ENCODE measurements around the gene TIMM50. TPM values are rescaled to one million over a fixed set of nuclear protein-coding genes. Genes with fewer than 3 reads are reported as not detected.
A peak's percentile ranks its signal among the peaks of the same experiment; 100 is the strongest.

TIMM50 gene
- total RNA-seq, 1 donor from 2014 or later: 109 TPM

DNA sequence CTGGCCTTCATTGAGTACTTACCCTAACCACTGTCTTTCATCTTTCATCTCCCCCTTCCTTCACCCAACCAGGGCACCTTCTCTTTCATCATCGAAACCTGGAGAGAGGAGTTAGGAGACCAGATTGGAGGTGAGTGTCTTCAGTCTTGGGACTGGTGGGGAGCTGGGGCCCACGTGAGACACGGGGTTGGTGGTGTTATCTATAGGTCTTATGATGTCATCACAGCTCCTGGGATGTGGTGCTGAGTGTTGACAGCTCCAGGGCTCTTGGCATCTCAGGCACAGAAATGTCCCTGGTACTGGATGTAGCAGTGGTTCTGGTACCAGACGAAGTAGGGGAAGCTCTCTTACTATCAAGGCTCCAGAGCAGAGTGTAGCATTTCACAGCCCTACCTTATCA is 19.9 kb downstream of the TIMM50 start:
- no peak for DNase-seq (ENCODE audit: low spot score)

DNA sequence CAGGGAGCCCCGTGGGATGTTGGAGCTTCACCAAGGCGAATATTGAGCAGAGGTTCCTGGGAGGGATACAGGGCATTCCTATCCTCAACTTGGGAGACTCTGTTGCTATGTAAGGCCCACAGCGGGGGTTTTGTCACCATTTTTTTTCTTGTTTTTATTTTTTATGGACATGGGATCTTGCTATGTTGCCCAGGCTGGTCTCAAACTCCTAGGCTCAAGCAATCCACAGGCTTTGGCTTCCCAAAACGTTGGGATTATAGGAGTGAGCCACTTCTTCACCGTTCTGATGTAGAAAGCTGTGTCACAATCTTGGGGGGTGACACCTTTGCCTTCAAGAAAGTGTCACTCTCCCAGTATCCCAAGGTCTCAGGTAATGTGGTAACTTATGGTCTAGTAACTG is 20.7 kb downstream of the TIMM50 start:
- DNase-seq (ENCODE audit: low spot score): no peak

DNA sequence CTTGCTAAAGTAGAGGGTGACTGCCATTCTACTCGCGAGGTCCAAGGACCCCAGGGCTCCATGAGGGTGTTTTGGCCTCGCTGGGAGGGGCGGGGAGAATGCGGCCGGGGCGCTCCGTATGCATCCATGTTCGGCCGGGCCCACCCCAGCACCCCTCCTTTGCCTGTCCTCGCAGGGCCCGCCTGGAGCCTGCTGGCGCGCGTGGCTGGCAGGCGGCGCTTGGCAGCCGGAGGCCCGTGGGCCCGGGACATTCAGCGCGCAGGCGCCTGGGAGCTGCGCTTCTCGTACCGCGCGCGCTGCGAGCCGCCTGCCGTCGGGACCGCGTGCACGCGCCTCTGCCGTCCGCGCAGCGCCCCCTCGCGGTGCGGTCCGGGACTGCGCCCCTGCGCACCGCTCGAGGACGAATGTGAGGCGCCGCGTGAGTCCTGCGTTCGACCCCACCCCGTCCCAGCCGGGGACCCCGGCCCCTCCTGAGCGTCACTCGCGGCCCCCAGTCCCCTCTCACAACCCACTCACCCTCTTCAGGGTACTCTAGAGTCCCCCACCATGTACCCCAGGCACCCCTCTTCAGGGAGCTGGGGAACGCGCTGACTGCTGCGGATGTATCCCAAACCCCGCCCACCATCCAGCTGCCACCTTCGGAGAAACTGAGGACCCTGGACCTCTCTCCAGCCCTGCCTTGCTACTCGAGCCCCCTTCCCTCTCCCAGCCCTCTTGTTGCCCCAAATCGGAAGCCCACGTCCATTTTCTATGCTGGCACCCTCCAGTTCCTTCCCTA is 22.2 kb downstream of the TIMM50 start:
- peak; percentile 38 for DNase-seq (ENCODE audit: low spot score)

GRCh38 chr19:39506598-39506943 is 25.9 kb downstream of the TIMM50 start:
- DNase-seq (ENCODE audit: low spot score): no peak

GRCh38 chr19:39506944-39507714 is 26.5 kb downstream of the TIMM50 start:
- peak; percentile 54 for DNase-seq (ENCODE audit: low spot score)

DNA sequence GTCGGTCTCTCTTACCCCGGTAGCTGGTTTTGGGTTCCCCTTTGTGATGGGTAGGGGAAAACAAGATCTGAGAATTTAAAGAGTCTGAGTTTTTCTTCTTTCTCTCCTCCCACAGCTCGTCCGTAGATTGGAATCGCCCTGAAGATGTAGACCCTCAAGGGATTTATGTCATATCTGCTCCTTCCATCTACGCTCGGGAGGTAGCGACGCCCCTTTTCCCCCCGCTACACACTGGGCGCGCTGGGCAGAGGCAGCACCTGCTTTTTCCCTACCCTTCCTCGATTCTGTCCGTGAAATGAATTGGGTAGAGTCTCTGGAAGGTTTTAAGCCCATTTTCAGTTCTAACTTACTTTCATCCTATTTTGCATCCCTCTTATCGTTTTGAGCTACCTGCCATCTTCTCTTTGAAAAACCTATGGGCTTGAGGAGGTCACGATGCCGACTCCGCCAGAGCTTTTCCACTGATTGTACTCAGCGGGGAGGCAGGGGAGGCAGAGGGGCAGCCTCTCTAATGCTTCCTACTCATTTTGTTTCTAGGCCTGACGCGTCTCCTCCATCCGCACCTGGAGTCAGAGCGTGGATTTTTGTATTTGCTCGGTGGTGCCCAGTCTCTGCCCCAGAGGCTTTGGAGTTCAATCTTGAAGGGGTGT is 27.2 kb downstream of the TIMM50 start:
- no peak for DNase-seq (ENCODE audit: low spot score)

- no peak for DNase-seq (ENCODE audit: low spot score)
Observed at GRCh38 chr19:39508629-39509028, 28.0 kb downstream of the TIMM50 start.

DNA sequence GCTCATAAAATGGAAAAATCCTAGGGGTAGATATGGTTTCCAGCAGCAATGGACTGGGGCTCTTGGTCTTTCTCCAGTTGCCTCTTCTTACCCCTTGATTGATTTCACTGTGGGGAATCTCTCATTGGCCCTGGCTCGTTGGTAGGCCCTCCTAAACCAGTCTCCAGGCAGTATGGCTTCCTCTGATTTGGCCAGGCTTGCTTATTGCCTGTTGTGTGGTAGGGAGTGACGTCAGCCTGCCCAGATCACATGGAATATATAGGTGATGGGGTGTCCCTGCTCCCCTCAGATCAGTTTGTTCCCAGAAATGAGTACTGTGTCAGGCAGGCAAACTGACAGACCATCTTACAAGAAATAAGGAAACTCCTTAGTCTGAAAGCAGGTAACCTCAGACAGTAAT is 28.6 kb downstream of the TIMM50 start:
- no peak for DNase-seq (ENCODE audit: low spot score)

DNA sequence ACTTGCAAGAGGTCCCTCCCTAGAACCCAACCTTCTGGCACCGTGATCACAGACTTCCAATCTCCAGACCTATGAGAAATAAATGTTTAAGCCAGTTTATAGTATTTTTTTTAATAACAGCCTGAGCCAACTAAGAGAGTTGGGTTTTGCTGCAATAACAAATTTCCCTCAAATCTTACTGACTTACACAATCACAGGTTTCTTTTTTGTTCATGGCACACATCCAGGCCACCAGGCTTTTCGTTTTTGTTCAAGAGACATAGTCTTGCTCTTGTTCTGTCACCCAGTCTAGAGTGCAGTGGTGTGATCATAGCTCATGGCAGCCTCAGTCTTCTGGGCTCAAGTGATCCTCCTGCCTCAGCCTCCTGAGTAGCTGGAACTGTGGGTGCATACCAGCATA is 32.4 kb downstream of the TIMM50 start:
- DNase-seq (ENCODE audit: low spot score): no peak

DNA sequence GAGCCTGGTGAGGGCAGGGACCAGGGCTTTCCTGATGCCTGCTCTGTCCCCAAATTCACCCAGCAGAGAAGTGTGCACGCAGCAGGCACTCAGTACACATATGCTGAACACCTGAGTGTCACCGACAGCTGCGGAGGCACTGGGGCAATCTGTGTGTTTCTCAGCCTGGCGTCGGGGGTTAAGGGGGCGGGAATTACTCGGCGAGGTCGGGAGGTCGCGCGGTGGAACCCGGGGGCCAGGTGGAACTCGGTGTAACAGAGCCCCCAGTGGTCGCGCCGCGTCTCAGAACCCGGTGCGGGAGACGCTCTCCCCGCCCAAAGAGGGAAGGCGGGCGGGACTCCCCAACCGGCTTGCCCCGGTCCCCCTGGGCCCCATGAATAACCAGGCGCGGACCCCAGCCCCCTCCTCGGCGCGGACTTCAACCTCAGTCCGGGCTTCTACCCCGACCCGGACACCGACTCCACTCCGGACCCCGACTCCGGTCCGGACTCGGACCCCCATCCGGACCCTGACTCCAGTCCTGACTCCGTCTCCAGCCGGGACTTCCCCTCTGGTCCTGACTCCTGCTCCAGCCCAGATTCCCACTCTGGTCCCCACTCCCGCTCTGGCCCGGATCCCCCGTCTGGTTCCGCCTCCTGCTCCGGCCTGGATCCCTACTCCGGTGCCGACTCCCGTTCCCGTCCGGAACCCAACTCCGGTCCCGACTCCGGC is 34.4 kb downstream of the TIMM50 start, which contains the start of gene SELENOV:
Gene SELENOV, plus strand, starts transcription at position 300 of the 711 bp plus-strand sequence. Its CDS starts 74 bp downstream, at position 374.
- no peak for DNase-seq (ENCODE audit: low spot score)

- no peak for DNase-seq (ENCODE audit: low spot score)
Observed at GRCh38 chr19:39515551-39516191, 35.0 kb downstream of the TIMM50 start.

DNA sequence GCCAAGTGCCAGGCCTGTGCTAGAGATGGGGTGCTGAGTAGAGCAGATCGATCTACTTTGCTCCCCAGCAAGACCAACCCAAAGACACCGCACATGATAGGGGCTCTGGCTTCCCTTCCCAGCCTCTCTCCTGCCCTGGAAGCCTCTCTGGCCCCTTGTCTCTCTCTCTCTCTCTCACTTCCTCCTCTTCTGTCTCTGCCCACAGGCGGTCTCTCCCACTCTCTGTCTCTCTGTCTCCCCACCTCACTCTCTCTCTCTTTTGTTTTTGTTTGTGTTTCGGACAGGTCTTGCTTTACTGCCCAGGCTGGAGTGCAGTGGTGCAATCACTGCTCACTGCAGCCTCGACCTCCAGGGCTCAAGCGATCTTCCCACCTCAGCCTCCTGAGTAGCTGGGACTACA is 35.6 kb downstream of the TIMM50 start:
- no peak for DNase-seq (ENCODE audit: low spot score)

- no peak for DNase-seq (ENCODE audit: low spot score)
Observed at GRCh38 chr19:39517432-39517831, 36.8 kb downstream of the TIMM50 start.

DNA sequence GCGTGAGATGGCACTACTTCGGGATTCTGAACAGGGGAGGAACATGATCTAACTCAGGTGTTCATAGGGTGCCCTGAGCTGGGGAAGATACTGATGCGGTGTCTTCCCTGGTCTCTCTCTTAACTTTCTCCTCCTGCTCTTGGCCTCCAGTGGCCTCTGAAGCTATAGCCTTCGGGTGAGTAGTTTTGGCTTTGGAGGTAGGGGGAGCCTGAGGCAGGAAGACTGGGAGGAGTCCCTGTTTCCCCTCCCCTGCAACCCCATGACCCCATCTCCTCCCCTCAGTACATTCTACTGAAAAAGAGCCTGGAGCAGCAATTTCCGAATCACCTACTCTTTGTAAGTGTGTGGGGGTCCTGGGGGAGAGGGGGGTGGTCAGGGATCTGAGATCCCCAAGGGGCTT is 37.8 kb downstream of the TIMM50 start:
- DNase-seq (ENCODE audit: low spot score): no peak

- DNase-seq (ENCODE audit: low spot score): no peak
Observed at GRCh38 chr19:39518975-39519374, 38.3 kb downstream of the TIMM50 start.

DNA sequence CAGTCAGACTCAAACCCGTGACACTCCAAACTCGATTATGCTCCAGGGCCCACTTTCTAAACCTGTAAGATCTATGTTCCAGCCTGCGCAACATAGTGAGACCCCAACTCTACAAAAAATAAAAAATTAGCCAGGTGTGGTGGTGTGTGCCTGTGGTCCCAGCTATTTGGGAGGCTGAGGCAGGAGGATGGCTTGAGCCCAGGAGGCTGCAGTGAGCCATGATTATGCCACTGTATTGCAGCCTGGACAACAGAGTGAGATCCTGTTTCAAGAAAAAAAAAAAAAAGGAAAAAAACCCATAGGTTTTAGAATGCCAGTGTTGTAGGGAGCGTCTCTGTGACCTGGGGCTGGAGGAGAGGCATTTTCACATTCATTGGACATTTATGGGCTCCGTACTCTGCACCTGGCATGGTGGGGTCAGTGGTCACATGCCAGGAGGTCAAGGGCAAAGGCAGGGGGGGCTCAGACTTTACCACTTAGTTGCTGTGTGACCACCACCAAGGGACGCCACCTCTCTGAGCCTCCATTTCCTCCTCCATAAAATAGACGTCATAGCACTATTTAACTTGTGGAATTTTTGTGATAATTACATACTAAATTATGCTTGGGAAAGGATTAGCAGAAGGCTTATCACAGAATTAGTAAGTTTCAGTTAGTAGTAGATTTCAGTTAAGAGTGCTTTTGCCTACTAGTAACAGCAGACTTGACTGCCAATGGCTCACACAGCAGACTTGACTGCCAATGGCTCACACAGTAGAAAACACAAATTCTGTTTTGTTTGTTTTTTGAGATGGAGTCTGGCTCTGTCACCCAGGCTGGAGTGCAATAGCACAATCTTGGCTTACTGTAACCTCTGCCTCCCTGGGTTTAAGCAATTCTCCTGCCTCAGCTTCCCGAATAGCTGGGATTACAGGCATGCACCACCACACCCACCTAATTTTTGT is 40.2 kb downstream of the TIMM50 start:
- no peak for DNase-seq (ENCODE audit: low spot score)

GRCh38 chr19:39524495-39524894 is 43.9 kb downstream of the TIMM50 start:
- DNase-seq (ENCODE audit: low spot score): no peak

GRCh38 chr19:39525205-39525604 is 44.6 kb downstream of the TIMM50 start:
- no peak for DNase-seq (ENCODE audit: low spot score)

DNA sequence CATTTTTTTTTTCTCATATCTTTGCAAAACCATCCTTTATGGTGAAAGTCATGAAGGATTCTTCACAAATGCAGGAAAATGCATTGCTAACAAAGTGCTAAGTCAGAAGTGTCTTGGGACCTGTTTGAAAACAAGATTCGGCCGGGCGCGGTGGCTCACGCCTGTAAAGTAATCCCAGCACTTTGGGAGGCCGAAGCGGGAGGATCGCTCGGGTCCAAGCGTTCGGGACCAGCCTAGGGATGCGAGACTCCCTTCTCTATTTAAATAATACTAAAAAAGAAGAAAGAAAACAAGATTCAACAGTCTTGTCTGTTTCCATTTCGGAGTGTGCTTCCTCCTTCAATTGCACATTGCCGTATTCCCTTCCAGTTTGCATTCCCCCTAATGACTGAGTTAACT is 51.2 kb downstream of the TIMM50 start:
- no peak for DNase-seq (ENCODE audit: low spot score)

Measured in umbilical cord (tissue), 2 donors.